Activated naive CD8-positive, alpha-beta T cell treated with anti-CD3 and anti-CD28 coated beads for 36 hours (primary cell): ENCODE measurements around the gene PGA3. TPM values are rescaled to one million over a fixed set of nuclear protein-coding genes. Genes with fewer than 3 reads are reported as not detected.
A peak's percentile ranks its signal among the peaks of the same experiment; 100 is the strongest.
"Not testable (repeated sequence)": the region's sequence is repeated elsewhere in the genome, so short reads cannot be mapped to it uniquely, and the experiment has no call there.

Experiments
- DNase-seq: peaks from one replicate; pipeline ENCODE4 v3.0.0; 2021
- H3K27ac Mint-ChIP-seq: one replicate; pipeline ENCODE4 v1.8.0; 2022; ENCODE audit warnings: mild to moderate bottlenecking, moderate library complexity, mixed read lengths
- H3K27me3 Mint-ChIP-seq: one replicate; pipeline ENCODE4 v1.8.0; 2022; ENCODE audit warnings: mild to moderate bottlenecking, mixed read lengths
- H3K36me3 Mint-ChIP-seq: one replicate; pipeline ENCODE4 v1.8.0; 2021; ENCODE audit warnings: mild to moderate bottlenecking, mixed read lengths
- H3K4me1 Mint-ChIP-seq: one replicate; pipeline ENCODE4 v1.8.0; 2021; ENCODE audit warnings: mixed read lengths
- H3K4me3 Mint-ChIP-seq: one replicate; pipeline ENCODE4 v1.8.0; 2022; ENCODE audit warnings: mild to moderate bottlenecking, moderate library complexity, mixed read lengths
- H3K9me3 Mint-ChIP-seq: one replicate; pipeline ENCODE4 v1.8.0; 2022; ENCODE audit warnings: mixed read lengths
- total RNA-seq, 2 experiments: library from RNA; stranded (reverse); gene quantifications; one replicate each; pipeline ENCODE4 v1.2.3, GENCODE V29; 2021

PGA3 gene
- total RNA-seq, 2 experiments from 2014 or later, result not detected

- not testable (repeated sequence) for H3K36me3 Mint-ChIP-seq, H3K4me1 Mint-ChIP-seq, H3K27me3 Mint-ChIP-seq, DNase-seq, H3K4me3 Mint-ChIP-seq, H3K9me3 Mint-ChIP-seq, H3K27ac Mint-ChIP-seq
These were observed 42.1 kb downstream of the PGA3 start for GRCh38 chr11:61245284-61245964.

GRCh38 chr11:61248071-61248470 is 44.8 kb downstream of the PGA3 start:
- H3K4me3 Mint-ChIP-seq, H3K27me3 Mint-ChIP-seq, H3K27ac Mint-ChIP-seq, DNase-seq, H3K9me3 Mint-ChIP-seq, H3K36me3 Mint-ChIP-seq, H3K4me1 Mint-ChIP-seq: not testable (repeated sequence)

- not testable (repeated sequence) for H3K36me3 Mint-ChIP-seq, H3K4me1 Mint-ChIP-seq, H3K27me3 Mint-ChIP-seq, DNase-seq, H3K9me3 Mint-ChIP-seq, H3K4me3 Mint-ChIP-seq
- H3K27ac Mint-ChIP-seq, result peak overlapping the region; percentile 28
These were observed 45.9 kb downstream of the PGA3 start for GRCh38 chr11:61249201-61249600.

GRCh38 chr11:61250796-61251765 is 47.8 kb downstream of the PGA3 start:
- H3K4me3 Mint-ChIP-seq, H3K4me1 Mint-ChIP-seq, DNase-seq, H3K27me3 Mint-ChIP-seq, H3K36me3 Mint-ChIP-seq, H3K27ac Mint-ChIP-seq, H3K9me3 Mint-ChIP-seq: not testable (repeated sequence)

- DNase-seq, H3K9me3 Mint-ChIP-seq, H3K4me1 Mint-ChIP-seq, H3K4me3 Mint-ChIP-seq, H3K36me3 Mint-ChIP-seq, H3K27ac Mint-ChIP-seq, H3K27me3 Mint-ChIP-seq: not testable (repeated sequence)
These were observed 49.0 kb downstream of the PGA3 start for GRCh38 chr11:61252332-61252731.

GRCh38 chr11:61254403-61255025 is 51.2 kb downstream of the PGA3 start:
- H3K27ac Mint-ChIP-seq, result no peak overlapping the region
- peaks cover 3% of the 10 kb centered on the region for H3K4me1 Mint-ChIP-seq
- H3K9me3 Mint-ChIP-seq, result no peaks in the 10 kb centered on the region
- no peak overlapping the region for H3K4me3 Mint-ChIP-seq
- H3K36me3 Mint-ChIP-seq, result peaks cover 4% of the 10 kb centered on the region
- H3K27me3 Mint-ChIP-seq, result no peaks in the 10 kb centered on the region
- DNase-seq, result peak; percentile 68

GRCh38 chr11:61256710-61257482 is 53.6 kb downstream of the PGA3 start:
- H3K27me3 Mint-ChIP-seq, result no peaks in the 10 kb centered on the region
- peaks cover 11% of the 10 kb centered on the region for H3K36me3 Mint-ChIP-seq
- no peak overlapping the region for H3K4me3 Mint-ChIP-seq
- no peak for DNase-seq
- no peak overlapping the region for H3K27ac Mint-ChIP-seq
- H3K9me3 Mint-ChIP-seq, result no peaks in the 10 kb centered on the region
- peaks cover 3% of the 10 kb centered on the region for H3K4me1 Mint-ChIP-seq

- no peaks in the 10 kb centered on the region for H3K27me3 Mint-ChIP-seq
- peaks cover 11% of the 10 kb centered on the region for H3K36me3 Mint-ChIP-seq
- H3K4me3 Mint-ChIP-seq, result no peak overlapping the region
- no peaks in the 10 kb centered on the region for H3K4me1 Mint-ChIP-seq
- DNase-seq, result no peak
- no peak overlapping the region for H3K27ac Mint-ChIP-seq
- no peaks in the 10 kb centered on the region for H3K9me3 Mint-ChIP-seq
These were observed 55.2 kb downstream of the PGA3 start for GRCh38 chr11:61258546-61258945.

- Mint-ChIP-seq H3K4me3 (no peak overlapping the region), H3K36me3 (peaks cover 11% of the 10 kb centered on the region), H3K27me3 (no peaks in the 10 kb centered on the region), H3K27ac (no peak overlapping the region), H3K9me3 (no peaks in the 10 kb centered on the region), H3K4me1 (no peaks in the 10 kb centered on the region)
- DNase-seq, result no peak
These were observed 56.0 kb downstream of the PGA3 start for GRCh38 chr11:61259363-61259762.

Other genes with a start within 250 kb of the PGA3 start
- gene CD6, start 231.8 kb upstream of the PGA3 start, total RNA-seq, result 100 to 1,000 TPM; 167 to 169 TPM
- 100 to 1,000 TPM; 196 to 197 TPM for gene CD5, start 101.0 kb upstream of the PGA3 start, total RNA-seq
- gene VPS37C, start 42.1 kb upstream of the PGA3 start, total RNA-seq, result 1 to 10 TPM; 8.1 to 8.8 TPM
- gene PGA4, start 18.8 kb downstream of the PGA3 start, total RNA-seq, result not detected
- not detected for gene PGA5, start 37.7 kb downstream of the PGA3 start, total RNA-seq
- gene VWCE, start 91.8 kb downstream of the PGA3 start, total RNA-seq, result 10 to 100 TPM; 18.3 to 19.8 TPM
- gene DDB1, start 129.6 kb downstream of the PGA3 start, total RNA-seq, result 100 to 1,000 TPM; 308 to 315 TPM
- 10 to 100 TPM; 70.0 to 70.3 TPM for gene TKFC, start 129.7 kb downstream of the PGA3 start, total RNA-seq
- gene CYB561A3, start 158.4 kb downstream of the PGA3 start, total RNA-seq, result 10 to 100 TPM; 41.1 to 41.6 TPM
- 10 to 100 TPM; 57.6 to 64.1 TPM for gene TMEM138, start 158.9 kb downstream of the PGA3 start, total RNA-seq
- 10 to 100 TPM; 12.6 to 14.0 TPM for gene TMEM216, start 189.1 kb downstream of the PGA3 start, total RNA-seq
- gene CPSF7, start 226.5 kb downstream of the PGA3 start, total RNA-seq, result 100 to 1,000 TPM; 123 to 139 TPM
- gene SDHAF2, start 226.6 kb downstream of the PGA3 start, total RNA-seq, result 10 to 100 TPM; 41.7 to 44.4 TPM